K562 (cell line): ENCODE data around the gene DPF1. TPM values are rescaled to one million over a fixed set of nuclear protein-coding genes. Genes with fewer than 3 reads are reported as not detected.

Experiments
- ATF7 ChIP-seq: fragments of 450-650 bp; IDR thresholded peaks from 2 replicates; pipeline ENCODE4 v1.7.1; 2014; ENCODE audit warnings: mild to moderate bottlenecking, moderate library complexity
- BMI1 ChIP-seq: fragments of 150-350 bp; IDR thresholded peaks from 2 replicates; pipeline ENCODE4 v1.6.1; 2014; ENCODE audit warnings: low read length
- CEBPB ChIP-seq: fragments of 450-650 bp; IDR thresholded peaks from 2 replicates; pipeline ENCODE4 v1.6.1; 2016; ENCODE audit warnings: missing genetic modification characterization, missing compliant biosample characterization
- CHD4 ChIP-seq: fragments of 200-600 bp; sonication (generic); IDR thresholded peaks from 3 replicates; pipeline ENCODE4 v1.6.1; 2012; ENCODE audit warnings: low read depth, mild to moderate bottlenecking, mixed read lengths, low read length, inconsistent platforms; ENCODE audit not compliant: insufficient read depth, insufficient replicate concordance, poor library complexity, severe bottlenecking
- EP300 ChIP-seq: IDR thresholded peaks from 2 replicates; pipeline ENCODE4 v1.6.1; 2012; ENCODE audit warnings: low read length, improper control_type of control experiment
- ERF ChIP-seq: fragments of 450-650 bp; formaldehyde crosslinking; IDR thresholded peaks from 2 replicates; pipeline ENCODE4 v1.4.0; 2020; ENCODE audit warnings: mild to moderate bottlenecking, mixed read lengths
- GABPA ChIP-seq: fragments of 200-800 bp; sonication (Bioruptor generic); conservative IDR thresholded peaks from 2 replicates; pipeline ENCODE4 v1.6.1; 2016; ENCODE audit warnings: low read depth, missing genetic modification characterization, missing compliant biosample characterization
- GABPB2 ChIP-seq: fragments of 250-450 bp; sonication (Bioruptor Pico); conservative IDR thresholded peaks from 2 replicates; pipeline ENCODE4 v1.5.1; 2021; ENCODE audit warnings: mild to moderate bottlenecking
- GTF2A2 ChIP-seq: IDR thresholded peaks from 2 replicates; pipeline ENCODE4 v1.6.1; 2016; ENCODE audit warnings: mild to moderate bottlenecking, missing genetic modification characterization, missing compliant biosample characterization
- HMG20B ChIP-seq: fragments of 250-450 bp; sonication (Bioruptor Pico); IDR thresholded peaks from 2 replicates; pipeline ENCODE4 v1.5.0; 2021; ENCODE audit warnings: mild to moderate bottlenecking
- KDM2B ChIP-seq: fragments of 250-450 bp; sonication (Bioruptor Pico); IDR thresholded peaks from 2 replicates; pipeline ENCODE4 v1.8.0; 2021; ENCODE audit warnings: mild to moderate bottlenecking, moderate library complexity
- KLF6 ChIP-seq: fragments of 250-450 bp; sonication (Bioruptor Pico); IDR thresholded peaks from 2 replicates; pipeline ENCODE4 v1.4.0; 2020; ENCODE audit warnings: mild to moderate bottlenecking, moderate library complexity, borderline replicate concordance
- MTA2 ChIP-seq: fragments of 450-650 bp; IDR thresholded peaks from 2 replicates; pipeline ENCODE4 v1.6.1; 2016; ENCODE audit warnings: low read depth
- NCOA6 ChIP-seq: fragments of 450-650 bp; IDR thresholded peaks from 2 replicates; pipeline ENCODE4 v1.6.1; 2017; ENCODE audit warnings: mild to moderate bottlenecking
- POLR2AphosphoS5 ChIP-seq: IDR thresholded peaks from 2 replicates; pipeline ENCODE4 v1.6.1; 2011; ENCODE audit warnings: mild to moderate bottlenecking, low read depth, low read length, moderate library complexity; ENCODE audit not compliant: control insufficient read depth, insufficient read depth
- RBM14 ChIP-seq: fragments of 200-400 bp; formaldehyde crosslinking; IDR thresholded peaks from 2 replicates; pipeline ENCODE4 v1.6.1; 2018; ENCODE audit warnings: low read depth, mild to moderate bottlenecking, low read length, moderate library complexity, borderline replicate concordance; ENCODE audit not compliant: insufficient read depth
- RFX7 ChIP-seq: fragments of 250-450 bp; sonication (Bioruptor Pico); IDR thresholded peaks from 2 replicates; pipeline ENCODE4 v1.5.1; 2021; ENCODE audit warnings: mild to moderate bottlenecking
- SREBF1 ChIP-seq: fragments of 150-350 bp; IDR thresholded peaks from 2 replicates; pipeline ENCODE4 v1.6.1; 2014; ENCODE audit warnings: antibody characterized with exemption, low read depth, low read length, borderline replicate concordance
- SRF ChIP-seq, 2 experiments: fragments of 250-450, 450-650 bp in 1 of 2; sonication (Bioruptor Pico) in 1 of 2; sonication (generic) in 1 of 2; formaldehyde crosslinking; IDR thresholded peaks; 2 replicates each; pipeline versions ENCODE4 v1.5.0 to v1.5.1; 2020 to 2022; ENCODE audit warnings: mild to moderate bottlenecking in 1 of 2, missing genetic modification reagents in 1 of 2
- TAF15 ChIP-seq: fragments of 200-400 bp; formaldehyde crosslinking; IDR thresholded peaks from 2 replicates; pipeline ENCODE4 v1.6.1; 2017; ENCODE audit warnings: mild to moderate bottlenecking, low read depth, low read length, moderate library complexity
- ZBTB8A ChIP-seq: fragments of 450-650 bp; IDR thresholded peaks from 2 replicates; pipeline ENCODE4 v1.6.1; 2018; ENCODE audit warnings: mild to moderate bottlenecking, moderate library complexity; ENCODE audit not compliant: partially characterized antibody
- ZNF24 ChIP-seq: fragments of 450-650 bp; IDR thresholded peaks from 2 replicates; pipeline ENCODE4 v1.6.1; 2016
- ZNF324 ChIP-seq: fragments of 250-450 bp; sonication (Bioruptor Pico); IDR thresholded peaks from 2 replicates; pipeline ENCODE4 v1.4.0; 2020; ENCODE audit warnings: mild to moderate bottlenecking
- polyA plus RNA-seq, 8 experiments: library from polyadenylated mRNA; depleted of rRNA in 4 of 8; stranded (reverse) in 5 of 8; unstranded in 3 of 8; fragments of >200 nt; fragmentation: Nextera tagmentation in 2 of 8; fragmentation: Illumina TruSeq in 1 of 8; extraction: Ambion mirVana in 2 of 8; extraction: Trizol in 1 of 8; gene quantifications; 2 replicates each; pipeline versions ENCODE4 v1.2.1 to v1.2.3, GENCODE V29; 2011 to 2014; ENCODE audit warnings: inconsistent platforms in 1 of 8, missing spikeins in 1 of 8
- total RNA-seq, 7 experiments: library from RNA; depleted of rRNA in 6 of 7; stranded (reverse); fragments of >200 nt in 6 of 7; fragmentation: Illumina TruSeq in 2 of 7; extraction: Trizol in 2 of 7; gene quantifications; 2 replicates each; pipeline versions ENCODE4 v1.2.1 to v1.2.3, GENCODE V29; 2011 to 2021; ENCODE audit warnings: low replicate concordance in 1 of 7
- TF ChIP-seq, protein P1 (sequence below): fragments of 450-650 bp; formaldehyde crosslinking; IDR thresholded peaks from 2 replicates; pipeline ENCODE4 v1.4.0; 2020; ENCODE audit warnings: mild to moderate bottlenecking, moderate library complexity
- TF ChIP-seq, protein P2 (sequence below): fragments of 250-450 bp; sonication (Bioruptor Pico); IDR thresholded peaks from 2 replicates; pipeline ENCODE4 v1.8.0; 2022; ENCODE audit warnings: inconsistent platforms
- TF ChIP-seq, protein P3 (sequence below): fragments of 450-650 bp; IDR thresholded peaks from 2 replicates; pipeline ENCODE4 v1.7.1; 2018; ENCODE audit warnings: mild to moderate bottlenecking, low read depth; ENCODE audit not compliant: partially characterized antibody

DPF1 gene
- total and polyA plus RNA-seq, 9 of the 15 experiments (the other 6 are each of a cell fraction or from before 2014, with no cell fraction given), result 0.10 to 5.7 (median 3.1) TPM

DNA sequence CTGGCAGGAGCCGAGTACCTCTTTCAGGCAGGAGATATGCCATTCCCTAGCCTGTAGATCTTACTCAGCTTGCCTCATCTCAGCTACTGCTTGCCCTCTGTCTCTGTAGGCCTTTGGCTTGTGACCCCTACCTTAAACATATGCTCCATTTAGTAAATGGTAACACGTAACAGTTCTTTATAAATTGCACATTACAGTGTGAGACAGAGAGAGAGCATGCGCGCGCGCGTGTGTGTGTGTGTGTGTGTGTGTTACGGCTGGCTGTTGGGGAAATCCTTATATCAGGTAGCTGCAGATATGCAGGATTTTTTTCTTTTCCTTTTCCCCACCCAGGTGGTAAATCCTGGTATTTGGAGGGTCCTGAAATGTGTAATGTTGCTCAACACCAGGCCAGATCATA, 44.5 kb upstream of the DPF1 start (continued):
- TF ChIP-seq GABPA (no peak), HMG20B (no peak), ZNF324 (CRISPR knock-in tag) (no peak), ZNF24 (no peak), CHD4 (no peak), KDM2B (no peak), RBM14 (no peak), CEBPB (tag) (0 out of 2 replicates have a peak, but pooled peaks have one; percentile 28), TAF15 (no peak), POLR2AphosphoS5 (no peak), KLF6 (CRISPR knock-in tag) (no peak), ATF7 (0 out of 2 replicates have a peak, but pooled peaks have one; percentile 11), SRF (CRISPR knock-in tag; IDR thresholded peaks at IDR 0.05) (no peak), ERF (no peak), GABPB2 (CRISPR knock-in tag) (no peak), ZBTB8A (no peak), SREBF1 (no peak), EP300 (no peak), MTA2 (peak; percentile 20; the same call in 1 of the 2 replicates), GTF2A2 (tag) (no peak), NCOA6 (no peak), RFX7 (CRISPR knock-in tag) (no peak), BMI1 (no peak)
- TF ChIP-seq, protein P1, sequence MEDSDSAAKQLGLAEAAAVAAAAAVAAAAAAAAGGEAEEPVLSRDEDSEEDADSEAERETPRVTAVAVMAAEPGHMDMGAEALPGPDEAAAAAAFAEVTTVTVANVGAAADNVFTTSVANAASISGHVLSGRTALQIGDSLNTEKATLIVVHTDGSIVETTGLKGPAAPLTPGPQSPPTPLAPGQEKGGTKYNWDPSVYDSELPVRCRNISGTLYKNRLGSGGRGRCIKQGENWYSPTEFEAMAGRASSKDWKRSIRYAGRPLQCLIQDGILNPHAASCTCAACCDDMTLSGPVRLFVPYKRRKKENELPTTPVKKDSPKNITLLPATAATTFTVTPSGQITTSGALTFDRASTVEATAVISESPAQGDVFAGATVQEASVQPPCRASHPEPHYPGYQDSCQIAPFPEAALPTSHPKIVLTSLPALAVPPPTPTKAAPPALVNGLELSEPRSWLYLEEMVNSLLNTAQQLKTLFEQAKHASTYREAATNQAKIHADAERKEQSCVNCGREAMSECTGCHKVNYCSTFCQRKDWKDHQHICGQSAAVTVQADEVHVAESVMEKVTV (CRISPR knock-in tag), result no peak
- TF ChIP-seq, protein P2, sequence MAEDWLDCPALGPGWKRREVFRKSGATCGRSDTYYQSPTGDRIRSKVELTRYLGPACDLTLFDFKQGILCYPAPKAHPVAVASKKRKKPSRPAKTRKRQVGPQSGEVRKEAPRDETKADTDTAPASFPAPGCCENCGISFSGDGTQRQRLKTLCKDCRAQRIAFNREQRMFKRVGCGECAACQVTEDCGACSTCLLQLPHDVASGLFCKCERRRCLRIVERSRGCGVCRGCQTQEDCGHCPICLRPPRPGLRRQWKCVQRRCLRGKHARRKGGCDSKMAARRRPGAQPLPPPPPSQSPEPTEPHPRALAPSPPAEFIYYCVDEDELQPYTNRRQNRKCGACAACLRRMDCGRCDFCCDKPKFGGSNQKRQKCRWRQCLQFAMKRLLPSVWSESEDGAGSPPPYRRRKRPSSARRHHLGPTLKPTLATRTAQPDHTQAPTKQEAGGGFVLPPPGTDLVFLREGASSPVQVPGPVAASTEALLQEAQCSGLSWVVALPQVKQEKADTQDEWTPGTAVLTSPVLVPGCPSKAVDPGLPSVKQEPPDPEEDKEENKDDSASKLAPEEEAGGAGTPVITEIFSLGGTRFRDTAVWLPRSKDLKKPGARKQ (CRISPR knock-in tag), result no peak
- TF ChIP-seq, protein P3, sequence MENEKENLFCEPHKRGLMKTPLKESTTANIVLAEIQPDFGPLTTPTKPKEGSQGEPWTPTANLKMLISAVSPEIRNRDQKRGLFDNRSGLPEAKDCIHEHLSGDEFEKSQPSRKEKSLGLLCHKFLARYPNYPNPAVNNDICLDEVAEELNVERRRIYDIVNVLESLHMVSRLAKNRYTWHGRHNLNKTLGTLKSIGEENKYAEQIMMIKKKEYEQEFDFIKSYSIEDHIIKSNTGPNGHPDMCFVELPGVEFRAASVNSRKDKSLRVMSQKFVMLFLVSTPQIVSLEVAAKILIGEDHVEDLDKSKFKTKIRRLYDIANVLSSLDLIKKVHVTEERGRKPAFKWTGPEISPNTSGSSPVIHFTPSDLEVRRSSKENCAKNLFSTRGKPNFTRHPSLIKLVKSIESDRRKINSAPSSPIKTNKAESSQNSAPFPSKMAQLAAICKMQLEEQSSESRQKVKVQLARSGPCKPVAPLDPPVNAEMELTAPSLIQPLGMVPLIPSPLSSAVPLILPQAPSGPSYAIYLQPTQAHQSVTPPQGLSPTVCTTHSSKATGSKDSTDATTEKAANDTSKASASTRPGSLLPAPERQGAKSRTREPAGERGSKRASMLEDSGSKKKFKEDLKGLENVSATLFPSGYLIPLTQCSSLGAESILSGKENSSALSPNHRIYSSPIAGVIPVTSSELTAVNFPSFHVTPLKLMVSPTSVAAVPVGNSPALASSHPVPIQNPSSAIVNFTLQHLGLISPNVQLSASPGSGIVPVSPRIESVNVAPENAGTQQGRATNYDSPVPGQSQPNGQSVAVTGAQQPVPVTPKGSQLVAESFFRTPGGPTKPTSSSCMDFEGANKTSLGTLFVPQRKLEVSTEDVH, result no peak
